ENCODE measurements around the gene ADK.

DNA sequence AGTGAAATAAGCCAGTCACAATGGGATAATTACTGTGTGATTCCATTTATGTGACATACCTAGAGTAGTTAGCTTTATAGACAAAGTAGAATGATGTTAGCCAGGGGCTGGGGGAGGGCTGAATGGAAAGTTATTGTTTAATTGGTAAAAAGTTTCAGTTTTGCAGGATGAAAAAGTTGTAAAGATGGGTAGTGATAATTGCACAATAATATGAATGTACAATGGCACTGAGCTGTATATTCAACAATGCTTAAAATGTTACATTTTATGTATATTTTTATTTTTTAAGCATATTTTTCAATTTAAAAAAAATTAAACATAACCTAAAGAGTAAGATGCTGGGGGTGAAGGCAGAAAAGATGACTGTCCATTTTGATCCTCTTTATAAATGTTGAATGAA is 459.3 kb downstream of the ADK start:
- TF ChIP-seq, protein P1, sequence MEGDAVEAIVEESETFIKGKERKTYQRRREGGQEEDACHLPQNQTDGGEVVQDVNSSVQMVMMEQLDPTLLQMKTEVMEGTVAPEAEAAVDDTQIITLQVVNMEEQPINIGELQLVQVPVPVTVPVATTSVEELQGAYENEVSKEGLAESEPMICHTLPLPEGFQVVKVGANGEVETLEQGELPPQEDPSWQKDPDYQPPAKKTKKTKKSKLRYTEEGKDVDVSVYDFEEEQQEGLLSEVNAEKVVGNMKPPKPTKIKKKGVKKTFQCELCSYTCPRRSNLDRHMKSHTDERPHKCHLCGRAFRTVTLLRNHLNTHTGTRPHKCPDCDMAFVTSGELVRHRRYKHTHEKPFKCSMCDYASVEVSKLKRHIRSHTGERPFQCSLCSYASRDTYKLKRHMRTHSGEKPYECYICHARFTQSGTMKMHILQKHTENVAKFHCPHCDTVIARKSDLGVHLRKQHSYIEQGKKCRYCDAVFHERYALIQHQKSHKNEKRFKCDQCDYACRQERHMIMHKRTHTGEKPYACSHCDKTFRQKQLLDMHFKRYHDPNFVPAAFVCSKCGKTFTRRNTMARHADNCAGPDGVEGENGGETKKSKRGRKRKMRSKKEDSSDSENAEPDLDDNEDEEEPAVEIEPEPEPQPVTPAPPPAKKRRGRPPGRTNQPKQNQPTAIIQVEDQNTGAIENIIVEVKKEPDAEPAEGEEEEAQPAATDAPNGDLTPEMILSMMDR (IDR thresholded peaks at IDR 0.05; ENCODE audit: low read depth, low read length): no peak
- TF ChIP-seq EZH2phosphoT487 (IDR thresholded peaks at IDR 0.05; ENCODE audit: low read depth): no peak

All from OCI-LY3 (cell line).